Upper lobe of left lung (tissue), 4 donors: ENCODE results near the gene IDH1.

Source experiments
- CTCF ChIP-seq, 6 experiments: fragments of 450-650 bp in 4 of 6; fragments of 200-600 bp in 2 of 6; sonication (generic) in 2 of 6; IDR thresholded peaks; one replicate each; pipeline ENCODE4 v1.5.1; 2016 to 2019; ENCODE audit warnings: antibody characterized with exemption in 6 of 6
- EP300 ChIP-seq, 4 donors: sonication (generic); formaldehyde crosslinking; IDR thresholded peaks; one replicate each; pipeline ENCODE4 v1.5.1; 2017; ENCODE audit warnings: antibody characterized with exemption in 4 of 4, control low read depth in 2 of 4

- no peak for TF ChIP-seq CTCF (IDR thresholded peaks at IDR 0.05)
- TF ChIP-seq EP300 (IDR thresholded peaks at IDR 0.05): no peak
Observed at GRCh38 chr2:208304157-208304556, 49.3 kb upstream of the IDH1 start.
